Immature natural killer cell (primary cell): ENCODE data around the gene GALNT17. TPM values are rescaled to one million over a fixed set of nuclear protein-coding genes. Genes with fewer than 3 reads are reported as not detected.
"Not testable (repeated sequence)": the region's sequence is repeated elsewhere in the genome, so short reads cannot be mapped to it uniquely, and the experiment has no call there.

Source experiments
- DNase-seq, 3 donors: peaks; one replicate each; pipeline ENCODE4 v3.0.0; 2022; ENCODE audit warnings: mixed read lengths in 1 of 3
- H3K27ac Mint-ChIP-seq, 6 donors: one replicate each; pipeline ENCODE4 v1.8.0; 2020; ENCODE audit warnings: mixed read lengths in 6 of 6, mild to moderate bottlenecking in 5 of 6, inconsistent platforms in 4 of 6, moderate library complexity in 3 of 6
- H3K27me3 Mint-ChIP-seq, 3 donors: one replicate each; pipeline ENCODE4 v1.8.0; 2020 to 2021; ENCODE audit warnings: low read depth in 3 of 3, mild to moderate bottlenecking in 3 of 3, mixed read lengths in 3 of 3, moderate library complexity in 3 of 3, inconsistent platforms in 1 of 3
- H3K36me3 Mint-ChIP-seq, 3 donors: one replicate each; pipeline ENCODE4 v1.8.0; 2020; ENCODE audit warnings: mixed read lengths in 3 of 3, inconsistent platforms in 2 of 3, mild to moderate bottlenecking in 2 of 3
- H3K4me1 Mint-ChIP-seq, 2 donors: one replicate each; pipeline ENCODE4 v1.8.0; 2020; ENCODE audit warnings: inconsistent platforms in 2 of 2, mild to moderate bottlenecking in 2 of 2, mixed read lengths in 2 of 2, moderate library complexity in 1 of 2
- H3K4me3 Mint-ChIP-seq, 5 donors: one replicate each; pipeline ENCODE4 v1.8.0; 2020; ENCODE audit warnings: mild to moderate bottlenecking in 5 of 5, mixed read lengths in 5 of 5, inconsistent platforms in 3 of 5, moderate library complexity in 3 of 5
- H3K9me3 Mint-ChIP-seq, 6 donors: one replicate each; pipeline ENCODE4 v1.8.0; 2020; ENCODE audit warnings: mild to moderate bottlenecking in 6 of 6, mixed read lengths in 6 of 6, inconsistent platforms in 4 of 6, moderate library complexity in 3 of 6
- polyA plus RNA-seq, 3 donors: library from polyadenylated mRNA; unstranded; fragments of 300-500 nt; fragmentation: Illumina TruSeq; gene quantifications; one replicate each; pipeline ENCODE4 v1.2.3, GENCODE V29; 2021

GALNT17 gene
- polyA plus RNA-seq, 3 donors from 2014 or later, result not detected

- H3K36me3 Mint-ChIP-seq, result no peaks in the 10 kb centered on the region
- H3K27me3 Mint-ChIP-seq, result no peaks in the 10 kb centered on the region
- H3K4me3 Mint-ChIP-seq, result no peak overlapping the region
- no peaks in the 10 kb centered on the region for H3K4me1 Mint-ChIP-seq
- peaks cover 0 to 4% (median 0%) of the 10 kb centered on the region in 6 donors for H3K9me3 Mint-ChIP-seq
- H3K27ac Mint-ChIP-seq, result no peak overlapping the region
- DNase-seq, result no peak
Measured at GRCh38 chr7:71718563-71718962, 586.6 kb downstream of the GALNT17 start.

- Mint-ChIP-seq H3K9me3 (peaks cover 0 to 2% (median 0%) of the 10 kb centered on the region in 6 donors), H3K27ac (no peak overlapping the region), H3K36me3 (no peaks in the 10 kb centered on the region), H3K4me1 (no peaks in the 10 kb centered on the region), H3K4me3 (no peak overlapping the region), H3K27me3 (no peaks in the 10 kb centered on the region)
- DNase-seq, result no peak
Measured at GRCh38 chr7:71721742-71722141, 589.8 kb downstream of the GALNT17 start.

- no peak overlapping the region for H3K27ac Mint-ChIP-seq
- no peaks in the 10 kb centered on the region for H3K36me3 Mint-ChIP-seq
- H3K27me3 Mint-ChIP-seq, result no peaks in the 10 kb centered on the region
- DNase-seq, result no peak
- no peak overlapping the region for H3K4me3 Mint-ChIP-seq
- H3K4me1 Mint-ChIP-seq, result no peaks in the 10 kb centered on the region
- H3K9me3 Mint-ChIP-seq, result peaks cover 0 to 2% (median 0%) of the 10 kb centered on the region in 6 donors
Measured at GRCh38 chr7:71723859-71724258, 591.9 kb downstream of the GALNT17 start.

- DNase-seq, result no peak
- H3K27me3 Mint-ChIP-seq, result no peaks in the 10 kb centered on the region
- H3K36me3 Mint-ChIP-seq, result no peaks in the 10 kb centered on the region
- no peak overlapping the region for H3K4me3 Mint-ChIP-seq
- no peaks in the 10 kb centered on the region for H3K4me1 Mint-ChIP-seq
- peaks cover 0 to 2% (median 0%) of the 10 kb centered on the region in 6 donors for H3K9me3 Mint-ChIP-seq
- H3K27ac Mint-ChIP-seq, result no peak overlapping the region
Measured at GRCh38 chr7:71727347-71727746, 595.4 kb downstream of the GALNT17 start.

GRCh38 chr7:71731740-71732139 is 599.8 kb downstream of the GALNT17 start:
- Mint-ChIP-seq H3K27me3 (peaks cover 0 to 1% (median 1%) of the 10 kb centered on the region in 3 donors), H3K36me3 (no peaks in the 10 kb centered on the region), H3K4me1 (peaks cover 0 to 6% of the 10 kb centered on the region in 2 donors), H3K4me3 (no peak overlapping the region), H3K9me3 (no peaks in the 10 kb centered on the region), H3K27ac (no peak overlapping the region)
- DNase-seq, result no peak

GRCh38 chr7:71733107-71733870 is 601.3 kb downstream of the GALNT17 start:
- Mint-ChIP-seq H3K9me3 (no peaks in the 10 kb centered on the region), H3K36me3 (no peaks in the 10 kb centered on the region), H3K4me1 (peaks cover 0 to 6% of the 10 kb centered on the region in 2 donors), H3K4me3 (no peak overlapping the region), H3K27ac (no peak overlapping the region), H3K27me3 (peaks cover 0 to 1% (median 1%) of the 10 kb centered on the region in 3 donors)
- DNase-seq, result peak; percentile 25 to 35 (median 26)

- peak in 2 of 3 donors; percentile 6 to 14 for DNase-seq
- Mint-ChIP-seq H3K9me3 (no peaks in the 10 kb centered on the region), H3K4me1 (peaks cover 0 to 6% of the 10 kb centered on the region in 2 donors), H3K4me3 (no peak overlapping the region), H3K27me3 (peaks cover 0 to 1% (median 1%) of the 10 kb centered on the region in 3 donors), H3K27ac (no peak overlapping the region), H3K36me3 (no peaks in the 10 kb centered on the region)
Measured at GRCh38 chr7:71735961-71736556, 604.1 kb downstream of the GALNT17 start.

- not testable (repeated sequence) for H3K4me1 Mint-ChIP-seq, H3K4me3 Mint-ChIP-seq, H3K27me3 Mint-ChIP-seq, DNase-seq, H3K27ac Mint-ChIP-seq, H3K36me3 Mint-ChIP-seq, H3K9me3 Mint-ChIP-seq
Measured at GRCh38 chr7:71737931-71738540, 606.1 kb downstream of the GALNT17 start.

- peaks cover 0 to 4% (median 0%) of the 10 kb centered on the region in 6 donors for H3K9me3 Mint-ChIP-seq
- H3K4me3 Mint-ChIP-seq, result no peak overlapping the region
- no peak for DNase-seq
- H3K4me1 Mint-ChIP-seq, result no peaks in the 10 kb centered on the region
- no peaks in the 10 kb centered on the region for H3K36me3 Mint-ChIP-seq
- no peak overlapping the region for H3K27ac Mint-ChIP-seq
- H3K27me3 Mint-ChIP-seq, result peaks cover 0 to 1% (median 1%) of the 10 kb centered on the region in 3 donors
Measured at GRCh38 chr7:71739520-71740173, 607.7 kb downstream of the GALNT17 start.

- H3K36me3 Mint-ChIP-seq, result no peaks in the 10 kb centered on the region
Measured at GRCh38 chr7:71740174-71740560, 608.2 kb downstream of the GALNT17 start.

GRCh38 chr7:71746006-71746405 is 614.1 kb downstream of the GALNT17 start:
- no peak for DNase-seq
- Mint-ChIP-seq H3K9me3 (peaks cover 0 to 7% (median 0%) of the 10 kb centered on the region in 6 donors), H3K4me3 (no peak overlapping the region), H3K4me1 (no peaks in the 10 kb centered on the region), H3K27me3 (peaks cover 0 to 5% (median 2%) of the 10 kb centered on the region in 3 donors), H3K36me3 (no peaks in the 10 kb centered on the region), H3K27ac (no peak overlapping the region)

More at GRCh38 chr7:71740174-71740560, 608.2 kb downstream of the GALNT17 start:
- H3K27me3 Mint-ChIP-seq, result peaks cover 0 to 1% (median 1%) of the 10 kb centered on the region in 3 donors
- no peaks in the 10 kb centered on the region for H3K4me1 Mint-ChIP-seq
- peaks cover 0 to 4% (median 0%) of the 10 kb centered on the region in 6 donors for H3K9me3 Mint-ChIP-seq
- no peak for DNase-seq
- no peak overlapping the region for H3K27ac Mint-ChIP-seq
- H3K4me3 Mint-ChIP-seq, result no peak overlapping the region

- Mint-ChIP-seq H3K4me1 (peaks cover 2 to 8% of the 10 kb centered on the region in 2 donors), H3K9me3 (peaks cover 0 to 7% (median 0%) of the 10 kb centered on the region in 6 donors), H3K36me3 (no peaks in the 10 kb centered on the region), H3K27me3 (peaks cover 2 to 10% (median 8%) of the 10 kb centered on the region in 3 donors), H3K27ac (no peak overlapping the region), H3K4me3 (no peak overlapping the region)
- no peak for DNase-seq
Measured at GRCh38 chr7:71750290-71750689, 618.3 kb downstream of the GALNT17 start.

- Mint-ChIP-seq H3K27me3 (peaks cover 2 to 12% (median 8%) of the 10 kb centered on the region in 3 donors), H3K9me3 (peaks cover 0 to 7% (median under 1%) of the 10 kb centered on the region in 6 donors), H3K4me3 (no peak overlapping the region), H3K4me1 (peaks cover 2 to 8% of the 10 kb centered on the region in 2 donors), H3K36me3 (no peaks in the 10 kb centered on the region), H3K27ac (no peak overlapping the region)
- peak in 2 of 3 donors; percentile 2 to 11 for DNase-seq
Measured at GRCh38 chr7:71752171-71752935, 620.4 kb downstream of the GALNT17 start.
